Measurements from ENCODE around the gene UXS1. TPM values are rescaled to one million over a fixed set of nuclear protein-coding genes. Genes with fewer than 3 reads are reported as not detected.
"Not testable (repeated sequence)": the region's sequence is repeated elsewhere in the genome, so short reads cannot be mapped to it uniquely, and the experiment has no call there.

The UXS1 gene
- 10 to 100 TPM; 59.8 to 79.1 TPM for total RNA-seq
- polyA plus RNA-seq (ENCODE audit: insufficient read length in 2 of 2): 10 to 100 TPM; 80.5 to 80.9 TPM
- long read RNA-seq, donor 1, transcript UXS1-203 (15 exons, 1,839 nt): major isoform, 13 of 24 reads
- long read RNA-seq, donor 1, partial matches to known transcripts: 0 of 24 reads
- long read RNA-seq, donor 1, other reads (novel, unspliced or antisense): 5 of 24 reads
- long read RNA-seq, donor 2, partial matches to known transcripts: 6 of 9 reads
- long read RNA-seq, donor 2, other reads (novel, unspliced or antisense): 0 of 9 reads
- long read RNA-seq, donor 3, transcript UXS1-203 (15 exons, 1,839 nt): major isoform, 6 of 10 reads
- long read RNA-seq, donor 3, partial matches to known transcripts: 0 of 10 reads
- long read RNA-seq, donor 3, other reads (novel, unspliced or antisense): 0 of 10 reads
- long read RNA-seq, donor 4, transcript UXS1-203 (15 exons, 1,839 nt): major isoform, 17 of 93 reads
- long read RNA-seq, donor 4, partial matches to known transcripts: 67 of 93 reads
- long read RNA-seq, donor 4, other reads (novel, unspliced or antisense): 0 of 93 reads

DNA sequence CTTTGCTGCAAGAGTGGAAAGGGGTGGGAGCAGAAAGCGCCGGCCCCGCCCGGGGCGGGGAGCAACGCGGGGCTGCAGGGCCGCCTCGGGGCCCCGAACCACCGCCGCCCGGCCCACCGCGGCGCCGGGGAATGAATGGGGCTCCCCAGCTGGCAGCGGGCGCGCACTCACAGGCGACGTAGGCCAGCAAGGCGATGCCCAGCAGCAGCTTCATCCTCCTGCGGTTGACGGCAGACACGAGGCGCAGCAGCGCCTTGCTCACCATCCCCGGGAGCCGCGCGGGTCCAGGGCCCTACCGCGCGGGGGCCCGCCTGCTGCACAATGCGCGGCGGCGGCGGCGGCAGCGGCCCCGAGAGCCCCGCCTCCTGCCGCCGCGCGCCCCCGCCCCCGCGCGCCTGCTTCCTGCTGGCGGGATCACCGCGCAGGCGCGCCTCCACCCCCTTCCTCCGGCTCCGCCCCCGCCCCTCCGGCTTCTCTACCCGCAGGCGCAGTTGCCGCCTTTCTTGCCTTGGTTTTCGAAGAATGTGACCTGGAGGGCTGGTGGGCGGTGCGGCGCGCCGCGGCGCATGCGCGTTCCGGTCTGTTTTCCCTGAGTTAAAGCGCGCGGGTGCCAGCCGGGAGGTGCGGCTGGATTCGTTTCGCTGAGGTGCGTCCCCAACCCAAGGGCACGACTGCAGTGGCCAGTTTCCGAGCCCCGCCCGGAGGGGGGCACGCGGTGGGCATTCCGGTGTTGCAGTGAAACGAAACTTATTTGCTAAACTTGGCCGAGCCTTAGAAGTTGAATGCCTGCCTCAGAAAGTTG, at the start of gene UXS1:
Gene UXS1, minus strand, starts transcription at position 325 of the 802 bp plus-strand sequence. Its CDS starts 60 bp downstream, at position 265.
- WGBS (ENCODE audit: insufficient coverage): under 1% methylated on average over 93 of the region's 93 CpGs
- Histone ChIP-seq H3K9me3 (ENCODE audit: control insufficient read depth, insufficient read depth, low read length) (no peaks in the 10 kb centered on the region), H3K4me1 (ENCODE audit: control insufficient read depth, insufficient read depth, low read length) (peaks cover 20% of the 10 kb centered on the region), H3K36me3 (ENCODE audit: control insufficient read depth, insufficient read depth, low read length) (no peaks in the 10 kb centered on the region), H3K27me3 (ENCODE audit: control insufficient read depth, insufficient read depth, low read length) (no peaks in the 10 kb centered on the region), H3K27ac (ENCODE audit: low read depth, low read length) (peak within 1 kb of the TSS; percentile 83), H3K4me3 (ENCODE audit: low read depth, low read length) (peak within 1 kb of the TSS; percentile 95)
- DNase-seq (ENCODE audit: low read depth in 4 of 6, low spot score in 6 of 6): peak; percentile 86 to 99 (median 96)

DNA sequence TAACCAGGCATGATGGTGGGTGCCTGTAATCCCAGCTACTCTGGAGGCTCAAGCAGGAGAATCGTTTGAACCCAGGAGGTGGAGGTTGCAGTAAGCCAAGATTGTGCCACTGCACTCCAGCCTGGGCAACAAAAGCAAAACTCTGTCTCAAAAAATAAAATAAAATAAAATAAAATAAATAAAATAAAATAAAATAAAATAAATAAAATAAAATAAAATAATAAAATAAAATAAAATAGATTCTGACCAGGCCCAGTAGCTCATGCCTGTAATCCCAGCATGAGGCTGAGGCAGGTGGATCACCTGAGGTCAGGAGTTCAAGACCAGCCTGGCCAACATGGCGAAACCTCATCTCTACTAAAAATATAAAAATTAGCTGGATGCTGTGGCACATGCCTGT, 45.4 kb upstream of the UXS1 start:
- H3K36me3 ChIP-seq (ENCODE audit: control insufficient read depth, insufficient read depth, low read length); H3K4me1 ChIP-seq (ENCODE audit: control insufficient read depth, insufficient read depth, low read length); H3K27me3 ChIP-seq (ENCODE audit: control insufficient read depth, insufficient read depth, low read length); H3K4me3 ChIP-seq (ENCODE audit: low read depth, low read length); H3K27ac ChIP-seq (ENCODE audit: low read depth, low read length); H3K9me3 ChIP-seq (ENCODE audit: control insufficient read depth, insufficient read depth, low read length); DNase-seq (ENCODE audit: low read depth in 4 of 6, low spot score in 6 of 6): not testable (repeated sequence)
- no CpG with 5 or more reads among the region's 2 CpGs for WGBS (ENCODE audit: insufficient coverage)

DNA sequence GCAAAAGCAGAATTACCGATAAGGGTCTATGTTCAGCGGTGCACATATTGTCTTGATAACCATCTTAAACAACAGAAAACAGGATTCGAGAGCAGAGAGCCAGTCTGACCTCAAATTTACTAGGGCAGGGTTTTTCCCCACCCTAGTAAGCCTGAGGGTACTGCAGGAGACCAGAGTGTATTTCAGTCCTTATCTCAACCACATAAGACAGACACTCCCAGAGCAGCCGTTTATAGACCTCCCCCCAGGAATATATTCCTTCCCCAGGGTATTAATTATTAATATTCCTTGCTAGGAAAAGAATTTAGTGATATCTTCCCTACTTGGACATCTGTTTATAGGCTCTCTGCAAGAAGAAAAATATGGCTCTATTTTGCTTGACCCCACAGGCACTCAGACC, 41.3 kb upstream of the UXS1 start:
- H3K4me3 ChIP-seq (ENCODE audit: low read depth, low read length); H3K9me3 ChIP-seq (ENCODE audit: control insufficient read depth, insufficient read depth, low read length); H3K36me3 ChIP-seq (ENCODE audit: control insufficient read depth, insufficient read depth, low read length); H3K27me3 ChIP-seq (ENCODE audit: control insufficient read depth, insufficient read depth, low read length); H3K27ac ChIP-seq (ENCODE audit: low read depth, low read length); H3K4me1 ChIP-seq (ENCODE audit: control insufficient read depth, insufficient read depth, low read length); DNase-seq (ENCODE audit: low read depth in 4 of 6, low spot score in 6 of 6): not testable (repeated sequence)
- 100% methylated on average over 1 of the region's 4 CpGs for WGBS (ENCODE audit: insufficient coverage)

DNA sequence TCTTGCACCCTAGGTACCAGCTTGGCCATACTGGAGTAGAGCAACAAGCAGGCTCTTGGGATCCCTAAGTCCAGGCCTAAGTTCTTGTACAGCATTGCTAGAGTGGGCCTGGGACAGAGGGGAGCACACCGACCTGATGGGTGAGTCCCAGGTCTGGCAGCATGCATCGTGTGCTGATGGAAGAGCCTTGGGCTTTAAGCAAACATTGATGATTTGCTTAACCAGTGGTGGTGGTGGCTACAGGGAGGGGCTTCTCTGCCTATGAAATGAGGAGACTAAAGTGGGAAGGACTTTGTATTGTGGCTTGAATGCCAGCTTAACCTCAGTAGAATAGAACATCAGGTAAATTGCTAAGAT, 39.2 kb upstream of the UXS1 start:
- WGBS (ENCODE audit: insufficient coverage): 90% methylated on average over 2 of the region's 2 CpGs
- H3K27ac ChIP-seq (ENCODE audit: low read depth, low read length): no peak overlapping the region
- peaks cover 6% of the 10 kb centered on the region for H3K4me1 ChIP-seq (ENCODE audit: control insufficient read depth, insufficient read depth, low read length)
- H3K27me3 ChIP-seq (ENCODE audit: control insufficient read depth, insufficient read depth, low read length): no peaks in the 10 kb centered on the region
- DNase-seq (ENCODE audit: low read depth in 4 of 6, low spot score in 6 of 6): no peak
- no peaks in the 10 kb centered on the region for H3K9me3 ChIP-seq (ENCODE audit: control insufficient read depth, insufficient read depth, low read length)
- H3K4me3 ChIP-seq (ENCODE audit: low read depth, low read length): no peak overlapping the region
- H3K36me3 ChIP-seq (ENCODE audit: control insufficient read depth, insufficient read depth, low read length): no peaks in the 10 kb centered on the region

DNA sequence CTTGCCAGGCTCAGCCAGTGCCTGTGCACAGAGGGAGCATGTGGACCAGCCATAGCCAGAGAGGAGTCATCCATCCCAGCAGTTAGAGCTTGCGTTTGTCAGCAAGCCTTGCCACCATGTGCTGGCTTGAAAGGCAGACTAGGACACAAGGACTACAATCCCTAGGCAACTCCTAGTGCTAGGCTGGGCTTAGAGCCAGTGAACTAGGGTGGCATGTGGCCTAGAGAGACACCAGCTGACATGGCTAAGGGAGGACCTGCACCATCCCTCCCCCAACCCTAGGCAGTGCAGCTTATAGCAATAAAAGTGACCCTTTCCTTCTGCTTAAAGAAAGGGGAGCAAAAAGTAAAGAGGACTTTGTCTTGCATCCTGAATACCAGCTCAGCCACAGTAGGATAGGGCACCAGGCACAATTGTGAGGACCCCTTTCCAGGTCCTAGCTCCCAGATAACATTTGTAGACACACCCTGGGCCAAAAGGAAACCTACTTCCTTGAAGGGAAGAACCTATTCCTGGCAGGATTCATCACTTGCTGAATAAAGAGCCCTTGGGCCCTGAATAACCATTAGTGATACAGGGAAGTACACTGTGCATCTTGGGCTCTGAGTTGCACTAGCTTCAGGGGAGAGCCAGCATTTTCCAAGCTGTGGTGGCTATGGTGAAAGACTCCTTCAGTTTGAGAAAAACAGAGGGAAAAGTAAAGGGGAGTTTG, 38.7 kb upstream of the UXS1 start:
- Histone ChIP-seq H3K9me3 (ENCODE audit: control insufficient read depth, insufficient read depth, low read length) (no peaks in the 10 kb centered on the region), H3K36me3 (ENCODE audit: control insufficient read depth, insufficient read depth, low read length) (no peaks in the 10 kb centered on the region), H3K4me3 (ENCODE audit: low read depth, low read length) (no peak overlapping the region), H3K27ac (ENCODE audit: low read depth, low read length) (no peak overlapping the region), H3K27me3 (ENCODE audit: control insufficient read depth, insufficient read depth, low read length) (no peaks in the 10 kb centered on the region), H3K4me1 (ENCODE audit: control insufficient read depth, insufficient read depth, low read length) (peaks cover 6% of the 10 kb centered on the region)
- 40% methylated on average over 1 of the region's 1 CpG for WGBS (ENCODE audit: insufficient coverage)
- peak in 2 of 6 donors; percentile 3 to 52 for DNase-seq (ENCODE audit: low read depth in 4 of 6, low spot score in 6 of 6)

DNA sequence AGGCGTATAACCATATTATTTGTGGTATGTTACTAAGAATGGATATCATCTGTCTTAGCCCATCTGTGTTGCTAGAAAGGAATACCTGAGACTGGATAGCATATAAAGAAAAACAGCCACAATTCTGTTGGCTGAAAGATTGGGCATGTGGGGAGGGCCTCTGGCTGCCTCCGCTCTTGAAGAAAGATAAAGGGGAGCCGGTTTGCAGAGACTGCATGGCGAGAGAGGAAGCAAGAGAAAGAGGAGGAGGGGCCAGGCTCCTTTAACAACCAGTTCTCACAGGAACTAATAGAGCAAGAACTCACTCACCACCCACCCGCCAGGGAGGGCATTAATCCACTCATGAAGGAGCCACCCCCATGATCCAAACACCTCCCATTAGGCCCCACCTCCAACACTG, 29.2 kb upstream of the UXS1 start:
- Histone ChIP-seq H3K4me3 (ENCODE audit: low read depth, low read length) (no peak overlapping the region), H3K9me3 (ENCODE audit: control insufficient read depth, insufficient read depth, low read length) (no peaks in the 10 kb centered on the region), H3K27ac (ENCODE audit: low read depth, low read length) (no peak overlapping the region), H3K36me3 (ENCODE audit: control insufficient read depth, insufficient read depth, low read length) (no peaks in the 10 kb centered on the region), H3K4me1 (ENCODE audit: control insufficient read depth, insufficient read depth, low read length) (no peaks in the 10 kb centered on the region), H3K27me3 (ENCODE audit: control insufficient read depth, insufficient read depth, low read length) (no peaks in the 10 kb centered on the region)
- WGBS (ENCODE audit: insufficient coverage): 100% methylated on average over 1 of the region's 5 CpGs
- DNase-seq (ENCODE audit: low read depth in 4 of 6, low spot score in 6 of 6): no peak

DNA sequence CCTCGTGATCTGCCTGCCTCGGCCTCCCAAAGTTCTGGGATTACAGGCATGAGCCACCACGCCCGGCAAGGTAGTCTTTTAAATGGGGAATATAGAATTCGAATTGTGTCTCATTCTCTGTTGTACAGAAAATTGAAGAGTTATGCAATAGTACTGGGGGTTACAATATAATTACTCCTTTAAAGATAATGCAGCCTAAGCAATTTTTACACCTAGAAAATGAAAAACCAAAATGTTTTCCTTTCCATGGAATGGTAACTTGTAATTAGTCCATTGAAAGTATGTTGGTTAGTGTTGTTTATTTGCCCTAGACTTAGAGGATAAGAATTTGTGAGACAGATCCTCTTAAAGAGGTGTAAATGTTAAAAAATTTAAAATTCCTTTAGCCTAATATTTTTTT, 28.0 kb upstream of the UXS1 start:
- H3K36me3 ChIP-seq (ENCODE audit: control insufficient read depth, insufficient read depth, low read length); H3K27me3 ChIP-seq (ENCODE audit: control insufficient read depth, insufficient read depth, low read length); H3K9me3 ChIP-seq (ENCODE audit: control insufficient read depth, insufficient read depth, low read length); H3K4me3 ChIP-seq (ENCODE audit: low read depth, low read length); H3K27ac ChIP-seq (ENCODE audit: low read depth, low read length); H3K4me1 ChIP-seq (ENCODE audit: control insufficient read depth, insufficient read depth, low read length); DNase-seq (ENCODE audit: low read depth in 4 of 6, low spot score in 6 of 6): not testable (repeated sequence)
- 100% methylated on average over 2 of the region's 5 CpGs for WGBS (ENCODE audit: insufficient coverage)

DNA sequence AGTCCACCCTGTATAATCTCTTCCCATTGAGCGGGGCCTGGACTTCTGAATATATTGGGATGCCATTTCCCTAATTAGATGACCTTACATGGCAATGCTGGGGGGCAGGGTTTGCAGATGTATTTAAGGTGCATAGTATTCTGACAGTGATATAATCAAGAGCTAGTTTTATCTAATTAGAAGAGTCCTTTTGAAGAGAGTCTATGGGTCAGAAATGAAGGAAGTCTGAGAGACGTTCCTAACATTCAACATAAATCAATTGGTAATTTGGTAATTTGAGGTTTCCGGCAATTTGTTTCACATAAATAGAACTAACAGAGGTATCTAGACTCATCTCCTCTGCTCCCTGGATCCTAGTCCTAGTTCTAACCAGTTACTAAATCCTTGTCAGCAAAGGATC, 25.7 kb upstream of the UXS1 start:
- Histone ChIP-seq H3K9me3 (ENCODE audit: control insufficient read depth, insufficient read depth, low read length) (no peaks in the 10 kb centered on the region), H3K4me1 (ENCODE audit: control insufficient read depth, insufficient read depth, low read length) (no peaks in the 10 kb centered on the region), H3K36me3 (ENCODE audit: control insufficient read depth, insufficient read depth, low read length) (no peaks in the 10 kb centered on the region), H3K27ac (ENCODE audit: low read depth, low read length) (no peak overlapping the region), H3K27me3 (ENCODE audit: control insufficient read depth, insufficient read depth, low read length) (no peaks in the 10 kb centered on the region), H3K4me3 (ENCODE audit: low read depth, low read length) (no peak overlapping the region)
- DNase-seq (ENCODE audit: low read depth in 4 of 6, low spot score in 6 of 6): no peak
- WGBS (ENCODE audit: insufficient coverage): no CpG with 5 or more reads among the region's 3 CpGs

DNA sequence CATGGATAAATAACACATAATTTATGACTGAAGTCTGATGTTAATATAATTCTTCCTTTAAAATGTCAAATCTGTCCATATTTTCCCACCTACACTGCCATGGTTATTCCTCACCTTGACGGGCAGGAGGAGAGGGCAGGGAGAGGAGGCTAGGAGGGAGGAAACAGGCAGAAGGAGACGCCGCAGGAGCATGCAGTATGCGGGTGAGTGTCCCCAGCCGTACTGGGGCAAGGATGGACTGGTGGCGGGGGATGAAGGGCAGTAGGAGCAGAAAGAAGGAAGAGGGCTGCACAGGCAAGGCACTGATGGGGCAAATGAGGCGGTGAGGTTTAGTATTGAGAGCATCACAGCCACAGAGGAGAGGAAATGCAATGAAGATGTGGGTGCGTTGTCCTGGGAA, 25.1 kb upstream of the UXS1 start:
- no CpG with 5 or more reads among the region's 8 CpGs for WGBS (ENCODE audit: insufficient coverage)
- H3K9me3 ChIP-seq (ENCODE audit: control insufficient read depth, insufficient read depth, low read length); H3K27me3 ChIP-seq (ENCODE audit: control insufficient read depth, insufficient read depth, low read length); H3K36me3 ChIP-seq (ENCODE audit: control insufficient read depth, insufficient read depth, low read length); H3K4me3 ChIP-seq (ENCODE audit: low read depth, low read length); H3K4me1 ChIP-seq (ENCODE audit: control insufficient read depth, insufficient read depth, low read length); H3K27ac ChIP-seq (ENCODE audit: low read depth, low read length); DNase-seq (ENCODE audit: low read depth in 4 of 6, low spot score in 6 of 6): not testable (repeated sequence)
